Measurements from ENCODE around the gene EME1.
A peak's percentile ranks its signal among the peaks of the same experiment; 100 is the strongest.

The EME1 gene

DNA sequence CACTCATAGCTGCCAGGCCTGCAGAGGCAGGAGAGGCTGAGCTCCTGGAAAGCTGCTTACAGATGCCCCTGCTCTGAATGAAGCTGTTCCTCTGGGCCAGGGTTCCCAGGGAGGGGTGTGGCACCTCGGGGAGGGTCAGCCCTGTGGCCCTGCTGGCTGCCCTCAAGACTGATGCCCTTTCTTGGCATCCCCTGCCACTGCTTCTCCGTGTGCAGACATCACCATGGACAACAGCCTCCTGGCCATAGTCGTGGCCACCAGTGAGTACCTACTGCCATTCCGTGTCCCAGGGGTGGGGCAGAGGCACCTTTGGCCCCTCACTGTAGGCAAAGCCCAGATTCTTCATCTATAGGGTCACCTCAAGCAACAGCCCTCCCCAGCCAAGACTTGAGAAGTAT lies 9.0 kb upstream of the EME1 start:
- ChIA-PET POLR2A (no interaction called here), CTCF (interaction anchor here (0.9 to 9.3 kb wide), 7 partner anchors 10 to 269 kb away, joined by 3 to 116 read pairs (median 4); partner anchors contain the start of genes PDK2, RSAD1 and XYLT2)
- DNase-seq (ENCODE audit: low read depth, low spot score) = no peak
- no peak for TF ChIP-seq CTCF (IDR thresholded peaks at IDR 0.05; ENCODE audit: insufficient read depth, low read length, missing control alignments)
- H3K4me3 ChIP-seq (ENCODE audit: low read depth, low read length) = no peak overlapping the region

- ChIA-PET CTCF (interaction anchor here (0.6 to 9.3 kb wide), 9 partner anchors 8 to 270 kb away, joined by 3 to 116 read pairs (median 4); partner anchors contain the start of genes EME1, LRRC59, MRPL27 and PDK2), POLR2A (interaction anchor here (0.9 kb wide), 1 partner anchor 15 kb away, joined by 3 read pairs; no protein-coding TSS in a partner anchor)
- peak; percentile 51 for TF ChIP-seq CTCF (IDR thresholded peaks at IDR 0.05; ENCODE audit: insufficient read depth, low read length, missing control alignments)
- H3K4me3 ChIP-seq (ENCODE audit: low read depth, low read length) = no peak overlapping the region
- no peak for DNase-seq (ENCODE audit: low read depth, low spot score)
These were observed 8.3 kb upstream of the EME1 start for GRCh38 chr17:50364715-50365114.

DNA sequence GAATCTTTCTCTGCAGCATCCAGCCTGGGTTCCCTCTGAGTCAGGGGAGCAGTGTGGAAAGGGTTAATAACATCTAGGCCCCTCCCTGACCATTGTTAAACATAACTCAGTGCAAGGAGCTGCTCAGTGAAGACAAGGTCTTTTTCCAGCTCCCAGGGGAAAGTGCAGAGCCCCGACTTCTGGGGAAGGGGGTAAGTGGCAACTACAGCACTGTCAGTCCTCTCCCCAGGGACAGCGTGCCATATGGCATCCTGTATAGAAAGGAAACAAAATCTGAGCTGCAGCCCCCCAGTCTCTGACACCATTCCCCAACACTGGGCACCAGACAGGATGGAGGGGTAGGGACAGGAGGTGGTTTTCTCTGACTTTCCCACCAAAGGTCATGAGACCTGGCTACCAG lies 7.9 kb upstream of the EME1 start:
- TF ChIP-seq CTCF (IDR thresholded peaks at IDR 0.05; ENCODE audit: insufficient read depth, low read length, missing control alignments) = no peak
- CTCF ChIA-PET = interaction anchor here (0.6 to 9.3 kb wide), 9 partner anchors 8 to 271 kb away, joined by 3 to 116 read pairs (median 3); partner anchors contain the start of genes EME1, LRRC59, MRPL27 and PDK2
- DNase-seq (ENCODE audit: low read depth, low spot score) = no peak
- POLR2A ChIA-PET = interaction anchor here (0.9 kb wide), 1 partner anchor 16 kb away, joined by 3 read pairs; no protein-coding TSS in a partner anchor
- H3K4me3 ChIP-seq (ENCODE audit: low read depth, low read length) = no peak overlapping the region

DNA sequence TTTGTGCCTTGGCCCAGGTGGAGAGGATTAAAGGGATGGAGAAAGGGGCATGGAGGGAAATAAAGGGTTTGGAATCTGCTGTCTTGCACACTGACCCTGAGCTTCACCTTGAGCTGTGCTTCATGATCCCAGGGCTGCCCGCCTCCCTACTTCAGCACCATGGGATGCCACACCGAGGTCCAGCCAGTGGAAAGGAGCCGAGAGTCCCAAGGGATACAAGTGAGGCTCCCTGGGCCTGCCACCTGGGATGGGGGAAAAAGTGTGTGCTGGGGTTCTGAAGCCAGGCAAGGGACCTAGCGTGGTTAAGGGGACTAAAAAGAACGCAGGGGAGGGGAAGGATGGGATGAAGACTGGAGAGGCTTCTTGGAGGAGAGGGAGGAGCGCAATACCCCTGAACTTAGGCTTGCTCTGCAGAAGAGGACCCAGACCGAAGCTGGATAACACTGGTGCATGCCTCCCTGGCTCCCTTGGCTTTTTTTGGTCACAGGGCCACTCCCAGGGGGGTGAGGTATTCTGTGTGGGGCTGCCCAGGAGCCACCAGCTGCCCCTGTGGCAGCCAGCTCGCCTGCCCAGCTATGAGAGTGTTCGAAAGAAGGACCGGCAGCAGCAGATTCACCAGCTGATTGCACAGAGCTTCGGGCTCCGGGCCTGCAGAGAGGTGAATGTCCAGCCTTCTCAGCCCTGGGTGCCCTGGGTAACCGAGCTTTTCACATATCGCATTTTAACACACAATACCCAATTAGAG lies 7.2 kb upstream of the EME1 start:
- ChIA-PET POLR2A (interaction anchor here (0.9 kb wide), 1 partner anchor 16 kb away, joined by 3 read pairs; no protein-coding TSS in a partner anchor), CTCF (interaction anchor here (0.6 to 9.3 kb wide), 8 partner anchors 7 to 271 kb away, joined by 3 to 116 read pairs (median 3); partner anchors contain the start of genes EME1, LRRC59, MRPL27 and PDK2)
- DNase-seq (ENCODE audit: low read depth, low spot score) = no peak
- no peak overlapping the region for H3K4me3 ChIP-seq (ENCODE audit: low read depth, low read length)
- no peak for TF ChIP-seq CTCF (IDR thresholded peaks at IDR 0.05; ENCODE audit: insufficient read depth, low read length, missing control alignments)

DNA sequence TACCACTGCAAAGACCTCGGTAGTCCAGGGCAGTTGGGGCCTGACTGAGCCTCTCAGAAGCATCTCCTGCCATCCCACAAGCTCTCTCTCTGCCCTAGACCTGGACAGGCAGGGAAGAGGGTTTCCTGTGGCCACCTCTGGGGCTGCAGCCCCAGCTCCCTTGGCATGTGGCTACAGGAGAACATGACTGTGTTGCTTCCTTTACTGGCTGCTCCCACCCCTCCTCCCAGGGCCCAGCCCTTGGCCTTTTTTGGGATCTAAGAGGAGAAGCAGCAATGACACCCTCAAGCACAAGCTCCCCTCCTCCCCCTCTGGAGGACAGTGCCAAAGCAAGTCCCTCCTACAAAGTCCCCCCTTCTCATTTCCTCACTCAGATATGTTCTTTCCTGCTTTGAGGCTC lies 5.6 kb upstream of the EME1 start:
- ChIA-PET CTCF (interaction anchor here (2.3 kb wide), 1 partner anchor 30 kb away, joined by 17 read pairs; the partner anchor contains the start of gene LRRC59), POLR2A (no interaction called here)
- TF ChIP-seq CTCF (IDR thresholded peaks at IDR 0.05; ENCODE audit: insufficient read depth, low read length, missing control alignments) = no peak
- DNase-seq (ENCODE audit: low read depth, low spot score) = no peak
- no peak overlapping the region for H3K4me3 ChIP-seq (ENCODE audit: low read depth, low read length)

GRCh38 chr17:50370052-50370451 lies 3.0 kb upstream of the EME1 start:
- ChIA-PET POLR2A (no interaction called here), CTCF (interaction anchor here (1.0 to 6.9 kb wide), 4 partner anchors 10 to 27 kb away, joined by 3 to 60 read pairs (median 28); partner anchors contain the start of genes LRRC59 and XYLT2)
- no peak for DNase-seq (ENCODE audit: low read depth, low spot score)
- no peak for TF ChIP-seq CTCF (IDR thresholded peaks at IDR 0.05; ENCODE audit: insufficient read depth, low read length, missing control alignments)
- no peak overlapping the region for H3K4me3 ChIP-seq (ENCODE audit: low read depth, low read length)

Measured in AG04449 (cell line).